Right atrium auricular region (tissue), 2 donors: ENCODE results near the gene IDH3B. TPM values are rescaled to one million over a fixed set of nuclear protein-coding genes. Genes with fewer than 3 reads are reported as not detected.

ENCODE experiments used
- DNase-seq: peaks from one replicate; pipeline ENCODE4 v3.0.0-alpha.2; 2019; ENCODE audit warnings: low spot score
- H3K27ac ChIP-seq, 2 donors: fragments of 200-600 bp; sonication (generic); 1 replicate in 1 of 2; 2 replicates in 1 of 2; pipeline ENCODE4 v1.5.1; 2016 to 2019
- H3K27me3 ChIP-seq, 2 donors: fragments of 200-600 bp; sonication (generic); one replicate each; pipeline versions ENCODE4 v1.5.1 to v1.6.0; 2017 to 2019
- H3K36me3 ChIP-seq: fragments of 200-600 bp; sonication (generic); one replicate; pipeline ENCODE4 v1.5.1; 2016
- H3K4me1 ChIP-seq, 2 donors: fragments of 200-600 bp; sonication (generic); one replicate each; pipeline versions ENCODE4 v1.5.1 to v1.6.0; 2017 to 2019
- H3K4me3 ChIP-seq, 2 donors: fragments of 200-600 bp; sonication (generic); 1 replicate in 1 of 2; 2 replicates in 1 of 2; pipeline ENCODE4 v1.5.1; 2017 to 2019; ENCODE audit warnings: mild to moderate bottlenecking in 1 of 2, moderate library complexity in 1 of 2
- H3K9me3 ChIP-seq, 2 donors: fragments of 200-600 bp; sonication (generic); one replicate each; pipeline ENCODE4 v1.5.1; 2019
- total RNA-seq, 2 donors: library from RNA; depleted of rRNA; stranded (reverse); fragments of >200 nt; gene quantifications; one replicate each; pipeline ENCODE4 v1.1.0, GENCODE V29; 2016
- TF ChIP-seq, protein P1 (sequence below), 2 donors: fragments of 200-600 bp; sonication (generic); IDR thresholded peaks; one replicate each; pipeline ENCODE4 v1.5.1; 2019; ENCODE audit warnings: antibody characterized with exemption in 2 of 2

The IDH3B gene
- total RNA-seq, 2 donors from 2014 or later: 145 to 217 TPM

DNA sequence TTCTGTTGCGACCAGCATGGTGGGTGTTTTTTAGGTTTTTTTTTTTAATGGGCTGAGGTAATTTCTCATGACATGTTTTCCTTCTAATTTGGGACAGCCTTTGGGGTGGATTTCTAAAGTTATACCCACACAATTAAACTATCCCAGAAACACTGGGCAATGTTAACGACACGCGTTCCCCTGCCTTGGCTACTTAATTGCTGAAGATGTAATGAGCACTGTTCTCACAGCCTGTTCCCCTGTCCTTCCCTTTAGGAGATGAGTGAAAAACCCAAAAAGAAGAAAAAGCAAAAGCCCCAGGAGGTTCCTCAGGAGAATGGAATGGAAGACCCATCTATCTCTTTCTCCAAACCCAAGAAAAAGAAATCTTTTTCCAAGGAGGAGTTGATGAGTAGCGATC lies 6.3 kb downstream of the IDH3B start:
- H3K9me3 ChIP-seq: no peaks in the 10 kb centered on the region
- peaks cover 83% of the 10 kb centered on the region for H3K36me3 ChIP-seq
- TF ChIP-seq, protein P1, sequence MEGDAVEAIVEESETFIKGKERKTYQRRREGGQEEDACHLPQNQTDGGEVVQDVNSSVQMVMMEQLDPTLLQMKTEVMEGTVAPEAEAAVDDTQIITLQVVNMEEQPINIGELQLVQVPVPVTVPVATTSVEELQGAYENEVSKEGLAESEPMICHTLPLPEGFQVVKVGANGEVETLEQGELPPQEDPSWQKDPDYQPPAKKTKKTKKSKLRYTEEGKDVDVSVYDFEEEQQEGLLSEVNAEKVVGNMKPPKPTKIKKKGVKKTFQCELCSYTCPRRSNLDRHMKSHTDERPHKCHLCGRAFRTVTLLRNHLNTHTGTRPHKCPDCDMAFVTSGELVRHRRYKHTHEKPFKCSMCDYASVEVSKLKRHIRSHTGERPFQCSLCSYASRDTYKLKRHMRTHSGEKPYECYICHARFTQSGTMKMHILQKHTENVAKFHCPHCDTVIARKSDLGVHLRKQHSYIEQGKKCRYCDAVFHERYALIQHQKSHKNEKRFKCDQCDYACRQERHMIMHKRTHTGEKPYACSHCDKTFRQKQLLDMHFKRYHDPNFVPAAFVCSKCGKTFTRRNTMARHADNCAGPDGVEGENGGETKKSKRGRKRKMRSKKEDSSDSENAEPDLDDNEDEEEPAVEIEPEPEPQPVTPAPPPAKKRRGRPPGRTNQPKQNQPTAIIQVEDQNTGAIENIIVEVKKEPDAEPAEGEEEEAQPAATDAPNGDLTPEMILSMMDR (IDR thresholded peaks at IDR 0.05): no peak
- H3K27ac ChIP-seq: no peak overlapping the region
- no peak for DNase-seq
- H3K4me3 ChIP-seq: no peak overlapping the region
- H3K4me1 ChIP-seq: peaks cover 0 to 13% of the 10 kb centered on the region in 2 donors
- H3K27me3 ChIP-seq: no peaks in the 10 kb centered on the region

DNA sequence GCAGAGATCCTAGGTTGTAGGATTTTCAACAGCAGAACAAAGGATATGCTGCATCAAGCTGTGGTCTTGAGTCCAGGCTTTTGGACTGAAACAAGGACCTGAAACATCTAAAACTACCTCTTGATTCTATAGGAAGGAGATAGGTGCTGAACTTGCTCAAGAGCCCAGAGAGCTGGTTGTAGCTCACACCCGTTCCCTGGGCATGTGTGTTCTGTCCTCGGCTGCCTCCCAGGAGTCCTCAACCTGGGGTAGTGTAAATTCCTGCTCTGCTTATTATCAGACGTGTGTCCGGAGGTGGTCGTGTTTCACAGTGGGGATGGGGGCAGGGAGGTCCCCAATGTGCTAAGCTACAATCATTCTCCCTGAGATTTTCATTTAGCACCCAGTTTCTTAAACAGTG lies 6.8 kb downstream of the IDH3B start:
- H3K36me3 ChIP-seq: peaks cover 80% of the 10 kb centered on the region
- no peaks in the 10 kb centered on the region for H3K9me3 ChIP-seq
- DNase-seq: no peak
- H3K27ac ChIP-seq: no peak overlapping the region
- no peaks in the 10 kb centered on the region for H3K27me3 ChIP-seq
- TF ChIP-seq, protein P1 (IDR thresholded peaks at IDR 0.05): no peak
- no peak overlapping the region for H3K4me3 ChIP-seq
- H3K4me1 ChIP-seq: peaks cover 0 to 13% of the 10 kb centered on the region in 2 donors

DNA sequence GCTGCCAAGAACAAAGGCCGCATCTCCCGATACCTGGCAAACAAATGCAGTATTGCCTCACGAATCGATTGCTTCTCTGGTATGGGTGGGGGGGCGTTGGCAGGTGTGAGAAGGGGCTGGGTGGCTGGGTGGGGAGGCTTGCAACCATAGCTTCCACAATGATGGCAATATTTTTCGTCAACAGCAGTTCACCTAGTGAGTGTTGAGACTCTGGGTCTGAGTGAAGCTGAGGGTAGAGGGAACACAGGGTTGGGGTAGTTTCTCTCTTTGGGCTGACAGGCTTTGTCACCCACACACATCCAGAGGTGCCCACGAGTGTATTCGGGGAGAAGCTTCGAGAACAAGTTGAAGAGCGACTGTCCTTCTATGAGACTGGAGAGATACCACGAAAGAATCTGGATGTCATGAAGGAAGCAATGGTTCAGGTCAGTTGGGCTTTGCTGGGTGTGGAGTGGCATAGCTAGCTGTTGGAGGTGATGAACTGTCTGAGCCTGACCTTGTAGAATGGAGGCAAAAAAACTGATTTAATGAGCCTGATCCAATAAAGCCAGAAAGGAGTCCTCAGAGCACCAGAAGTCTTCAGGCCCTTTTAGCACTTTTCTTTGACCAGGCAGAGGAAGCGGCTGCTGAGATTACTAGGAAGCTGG lies 7.4 kb downstream of the IDH3B start:
- no peak overlapping the region for H3K4me3 ChIP-seq
- no peak for DNase-seq
- TF ChIP-seq, protein P1 (IDR thresholded peaks at IDR 0.05): no peak
- H3K27ac ChIP-seq: no peak overlapping the region
- no peaks in the 10 kb centered on the region for H3K27me3 ChIP-seq
- H3K4me1 ChIP-seq: peaks cover 0 to 15% of the 10 kb centered on the region in 2 donors
- H3K9me3 ChIP-seq: no peaks in the 10 kb centered on the region
- H3K36me3 ChIP-seq: peaks cover 74% of the 10 kb centered on the region

DNA sequence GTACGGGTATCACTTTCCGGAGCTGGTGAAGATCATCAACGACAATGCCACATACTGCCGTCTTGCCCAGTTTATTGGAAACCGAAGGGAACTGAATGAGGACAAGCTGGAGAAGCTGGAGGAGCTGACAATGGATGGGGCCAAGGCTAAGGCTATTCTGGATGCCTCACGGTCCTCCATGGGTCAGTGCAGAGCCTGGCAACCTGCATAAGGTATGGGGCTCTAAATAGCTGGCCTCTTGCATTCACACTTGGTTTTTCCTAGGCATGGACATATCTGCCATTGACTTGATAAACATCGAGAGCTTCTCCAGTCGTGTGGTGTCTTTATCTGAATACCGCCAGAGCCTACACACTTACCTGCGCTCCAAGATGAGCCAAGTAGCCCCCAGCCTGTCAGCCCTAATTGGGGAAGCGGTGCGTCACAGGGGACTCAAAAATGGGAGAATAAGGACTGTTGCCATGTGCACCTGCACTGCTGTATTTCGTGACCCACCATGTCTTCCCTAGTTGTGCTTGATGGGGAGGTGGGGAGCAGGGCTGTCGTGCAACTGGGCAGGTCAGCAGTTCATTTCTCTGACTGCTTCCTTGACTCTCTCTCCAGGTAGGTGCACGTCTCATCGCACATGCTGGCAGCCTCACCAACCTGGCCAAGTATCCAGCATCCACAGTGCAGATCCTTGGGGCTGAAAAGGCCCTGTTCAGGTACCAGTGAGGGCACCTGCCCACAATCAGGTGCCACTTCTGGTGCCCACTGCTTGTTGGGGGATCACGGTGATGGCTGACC lies 8.5 kb downstream of the IDH3B start:
- H3K27ac ChIP-seq: no peak overlapping the region
- peaks cover 0 to 22% of the 10 kb centered on the region in 2 donors for H3K4me1 ChIP-seq
- H3K4me3 ChIP-seq: no peak overlapping the region
- peaks cover 65% of the 10 kb centered on the region for H3K36me3 ChIP-seq
- H3K9me3 ChIP-seq: no peaks in the 10 kb centered on the region
- no peak for DNase-seq
- TF ChIP-seq, protein P1 (IDR thresholded peaks at IDR 0.05): no peak
- no peaks in the 10 kb centered on the region for H3K27me3 ChIP-seq

DNA sequence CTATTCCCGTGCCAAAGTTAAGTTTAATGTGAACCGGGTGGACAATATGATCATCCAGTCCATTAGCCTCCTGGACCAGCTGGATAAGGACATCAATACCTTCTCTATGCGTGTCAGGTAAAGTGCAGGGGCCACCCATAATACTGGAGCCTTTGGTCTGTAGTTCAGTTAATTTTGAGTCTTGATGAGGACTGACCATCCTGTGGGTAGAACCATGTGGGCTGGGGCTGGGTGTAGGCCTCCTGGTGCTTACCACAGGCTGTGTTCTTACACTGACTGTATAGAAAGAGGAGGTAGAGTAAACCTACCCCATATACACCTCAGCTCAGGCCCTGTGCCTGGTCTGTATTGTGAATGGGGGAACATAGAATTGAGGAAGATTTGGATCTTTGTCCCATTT lies 9.2 kb downstream of the IDH3B start:
- no peak for DNase-seq
- Histone ChIP-seq H3K36me3 (peaks cover 58% of the 10 kb centered on the region), H3K9me3 (no peaks in the 10 kb centered on the region)

More for the DNA sequence above, 9.2 kb downstream of the IDH3B start:
- Histone ChIP-seq H3K27me3 (no peaks in the 10 kb centered on the region), H3K27ac (no peak overlapping the region), H3K4me3 (no peak overlapping the region), H3K4me1 (peaks cover 0 to 22% of the 10 kb centered on the region in 2 donors)
- TF ChIP-seq, protein P1 (IDR thresholded peaks at IDR 0.05): no peak
